Suppressor macrophage (primary cell): ENCODE data around the gene HIGD1A.

Experiments
- DNase-seq, 4 experiments: peaks; one replicate each; pipeline ENCODE4 v3.0.0-alpha.2; 2020 to 2022

Gene HIGD1A

GRCh38 chr3:42799376-42799775 lies 4.9 kb downstream of the HIGD1A start:
- DNase-seq, result no peak

GRCh38 chr3:42796332-42796885 lies 7.9 kb downstream of the HIGD1A start:
- DNase-seq, result peak in 1 of 4 experiments; percentile 29

GRCh38 chr3:42795621-42796181 lies 8.6 kb downstream of the HIGD1A start:
- no peak for DNase-seq

GRCh38 chr3:42790714-42791229 lies 13.5 kb downstream of the HIGD1A start:
- no peak for DNase-seq

GRCh38 chr3:42786631-42787030 lies 17.7 kb downstream of the HIGD1A start:
- no peak for DNase-seq

- DNase-seq, result no peak
These were observed 18.1 kb downstream of the HIGD1A start for GRCh38 chr3:42786212-42786611.

- peak; percentile 62 to 84 (median 79) for DNase-seq
These were observed 23.2 kb downstream of the HIGD1A start for GRCh38 chr3:42780892-42781700.

GRCh38 chr3:42780398-42780797 lies 23.9 kb downstream of the HIGD1A start:
- DNase-seq, result no peak

GRCh38 chr3:42778644-42779043 lies 25.6 kb downstream of the HIGD1A start:
- DNase-seq, result no peak

- no peak for DNase-seq
These were observed 30.9 kb downstream of the HIGD1A start for GRCh38 chr3:42773409-42773751.

- DNase-seq, result peak; percentile 96 to 98 (median 98)
These were observed 31.5 kb downstream of the HIGD1A start, which contains the start of gene CCDC13 for GRCh38 chr3:42772670-42773408. CCDC13 (minus strand) TSS chr3:42773253; CDS start chr3:42758345, 14,908 bp downstream.

- DNase-seq, result no peak
These were observed 33.0 kb downstream of the HIGD1A start for GRCh38 chr3:42771271-42771670.

GRCh38 chr3:42769477-42770131 lies 34.7 kb downstream of the HIGD1A start:
- no peak for DNase-seq

GRCh38 chr3:42764561-42765295 lies 39.6 kb downstream of the HIGD1A start:
- DNase-seq, result peak; percentile 35 to 73 (median 48)

GRCh38 chr3:42764115-42764514 lies 40.2 kb downstream of the HIGD1A start:
- DNase-seq, result no peak

GRCh38 chr3:42763021-42763420 lies 41.3 kb downstream of the HIGD1A start:
- no peak for DNase-seq

- DNase-seq, result peak; percentile 81 to 93 (median 90)
These were observed 42.1 kb downstream of the HIGD1A start for GRCh38 chr3:42762046-42762724.

GRCh38 chr3:42758126-42758525 lies 46.2 kb downstream of the HIGD1A start:
- DNase-seq, result no peak

GRCh38 chr3:42756681-42757213 lies 47.5 kb downstream of the HIGD1A start:
- DNase-seq, result no peak

GRCh38 chr3:42755681-42756578 lies 48.4 kb downstream of the HIGD1A start:
- peak; percentile 10 to 58 (median 56) for DNase-seq
